ENCODE results near the gene SCAMP1. TPM values are rescaled to one million over a fixed set of nuclear protein-coding genes. Genes with fewer than 3 reads are reported as not detected.

SCAMP1 gene
- polyA plus RNA-seq, 1 donor from 2014 or later = 180 TPM

GRCh38 chr5:78335976-78336375, 24.4 kb upstream of the SCAMP1 start:
- Histone ChIP-seq H3K27ac (ENCODE audit: low read length) (no peak overlapping the region), H3K9me3 (ENCODE audit: low read length) (no peaks in the 10 kb centered on the region), H3K9ac (ENCODE audit: low read length) (no peak overlapping the region), H3K9me2 (ENCODE audit: insufficient read depth, low read length) (no peaks in the 10 kb centered on the region), H2AFZ (ENCODE audit: low read depth, low read length) (no peak overlapping the region), H3F3A (ENCODE audit: insufficient read depth, low read length, poor library complexity, severe bottlenecking) (no peaks in the 10 kb centered on the region), H3K79me2 (replicated peaks; ENCODE audit: insufficient read depth, low read length) (no peaks in the 10 kb centered on the region), H3K4me3 (ENCODE audit: low read length) (no peak overlapping the region), H4K20me1 (ENCODE audit: insufficient read depth) (no peaks in the 10 kb centered on the region), H3K36me3 (ENCODE audit: insufficient read depth, low read length) (no peaks in the 10 kb centered on the region), H3K4me2 (ENCODE audit: low read length) (no peak overlapping the region), H3K27me3 (ENCODE audit: insufficient read depth, low read depth, low read length) (no peaks in the 10 kb centered on the region)
- TF ChIP-seq EP300 (conservative IDR thresholded peaks at IDR 0.05; ENCODE audit: poor library complexity, severe bottlenecking) (no peak), MXI1 (conservative IDR thresholded peaks at IDR 0.05; ENCODE audit: poor library complexity, severe bottlenecking) (no peak), RAD21 (conservative IDR thresholded peaks at IDR 0.05) (no peak), CTCF (IDR thresholded peaks at IDR 0.05; ENCODE audit: poor library complexity, severe bottlenecking) (no peak), REST (IDR thresholded peaks at IDR 0.05; ENCODE audit: borderline replicate concordance) (no peak), SMC3 (conservative IDR thresholded peaks at IDR 0.05; ENCODE audit: poor library complexity) (no peak), EZH2 (IDR thresholded peaks at IDR 0.05; ENCODE audit: borderline replicate concordance, insufficient read depth, low read length, poor library complexity, severe bottlenecking) (no peak), POLR2AphosphoS5 (IDR thresholded peaks at IDR 0.05) (no peak), TAF1 (IDR thresholded peaks at IDR 0.05; ENCODE audit: low read depth) (no peak)

- no peak for TF ChIP-seq MXI1 (conservative IDR thresholded peaks at IDR 0.05; ENCODE audit: poor library complexity, severe bottlenecking)
- H3K9me2 ChIP-seq (ENCODE audit: insufficient read depth, low read length) = no peaks in the 10 kb centered on the region
- no peaks in the 10 kb centered on the region for H3F3A ChIP-seq (ENCODE audit: insufficient read depth, low read length, poor library complexity, severe bottlenecking)
- no peak overlapping the region for H3K27ac ChIP-seq (ENCODE audit: low read length)
- no peak overlapping the region for H3K4me2 ChIP-seq (ENCODE audit: low read length)
- no peaks in the 10 kb centered on the region for H3K36me3 ChIP-seq (ENCODE audit: insufficient read depth, low read length)
- H3K9me3 ChIP-seq (ENCODE audit: low read length) = no peaks in the 10 kb centered on the region
- H3K9ac ChIP-seq (ENCODE audit: low read length) = no peak overlapping the region
- no peaks in the 10 kb centered on the region for H3K27me3 ChIP-seq (ENCODE audit: insufficient read depth, low read depth, low read length)
- no peaks in the 10 kb centered on the region for H3K79me2 ChIP-seq (replicated peaks; ENCODE audit: insufficient read depth, low read length)
- H3K4me3 ChIP-seq (ENCODE audit: low read length) = no peak overlapping the region
- no peaks in the 10 kb centered on the region for H4K20me1 ChIP-seq (ENCODE audit: insufficient read depth)
- no peak overlapping the region for H2AFZ ChIP-seq (ENCODE audit: low read depth, low read length)
Measured at GRCh38 chr5:78336698-78337097, 23.7 kb upstream of the SCAMP1 start.

Measured in neural cell (in vitro differentiated cells).